Measurements from ENCODE around the gene SMARCB1. TPM values are rescaled to one million over a fixed set of nuclear protein-coding genes. Genes with fewer than 3 reads are reported as not detected.

The SMARCB1 gene
- total RNA-seq, 1 donor from 2014 or later: 21.8 TPM

GRCh38 chr22:23780146-23780748, 6.5 kb upstream of the SMARCB1 start:
- no peak for DNase-seq (ENCODE audit: low read depth in 2 of 2)

DNA sequence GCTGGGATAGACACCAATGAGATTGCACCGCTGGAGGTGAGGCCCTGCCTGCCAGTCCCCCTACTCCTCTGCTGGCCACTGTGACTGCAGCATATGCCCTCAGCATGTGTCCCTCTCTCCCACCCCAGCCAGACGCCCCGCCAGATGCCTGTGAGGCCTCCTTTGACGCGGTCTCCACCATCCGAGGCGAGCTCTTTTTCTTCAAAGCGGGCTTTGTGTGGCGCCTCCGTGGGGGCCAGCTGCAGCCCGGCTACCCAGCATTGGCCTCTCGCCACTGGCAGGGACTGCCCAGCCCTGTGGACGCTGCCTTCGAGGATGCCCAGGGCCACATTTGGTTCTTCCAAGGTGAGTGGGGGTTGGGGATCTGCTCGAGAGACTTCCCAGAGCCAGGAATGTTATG, 5.7 kb upstream of the SMARCB1 start:
- DNase-seq (ENCODE audit: low read depth in 2 of 2): no peak

- DNase-seq (ENCODE audit: low read depth in 2 of 2): no peak
These were observed 5.1 kb upstream of the SMARCB1 start for GRCh38 chr22:23781511-23782183.

DNA sequence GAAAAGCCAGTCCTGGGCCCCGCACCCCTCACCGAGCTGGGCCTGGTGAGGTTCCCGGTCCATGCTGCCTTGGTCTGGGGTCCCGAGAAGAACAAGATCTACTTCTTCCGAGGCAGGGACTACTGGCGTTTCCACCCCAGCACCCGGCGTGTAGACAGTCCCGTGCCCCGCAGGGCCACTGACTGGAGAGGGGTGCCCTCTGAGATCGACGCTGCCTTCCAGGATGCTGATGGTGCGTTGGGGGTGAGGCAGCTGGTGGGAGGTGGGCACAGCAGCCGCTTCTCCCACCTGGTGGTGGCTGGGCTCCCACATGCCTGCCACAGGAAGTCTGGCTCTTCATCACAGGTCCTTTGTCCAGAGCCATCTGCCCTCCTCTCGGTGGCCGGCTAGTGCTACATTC, 4.5 kb upstream of the SMARCB1 start:
- no peak for DNase-seq (ENCODE audit: low read depth in 2 of 2)

DNA sequence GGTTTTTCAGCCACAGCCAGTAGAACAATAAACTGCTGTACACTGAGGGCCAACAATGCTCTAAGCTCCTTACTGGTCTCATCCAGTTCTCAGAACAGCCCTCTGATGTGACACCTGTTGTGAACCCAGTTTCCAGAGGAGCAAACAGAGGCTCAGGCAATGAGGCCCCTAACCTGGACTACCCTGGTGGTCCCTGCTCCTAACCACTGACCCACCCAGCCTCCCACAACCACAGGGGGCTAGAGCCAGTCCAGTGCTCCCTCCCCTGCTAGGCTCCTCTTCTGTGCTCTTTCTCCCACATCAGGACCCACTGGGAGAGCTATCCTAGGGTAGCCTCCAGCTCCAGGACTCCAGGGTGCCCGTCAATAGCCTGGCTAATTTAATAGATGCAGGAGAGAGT, 4.1 kb upstream of the SMARCB1 start:
- no peak for DNase-seq (ENCODE audit: low read depth in 2 of 2)

- DNase-seq (ENCODE audit: low read depth in 2 of 2): no peak
These were observed 3.3 kb upstream of the SMARCB1 start for GRCh38 chr22:23783265-23784150.

DNA sequence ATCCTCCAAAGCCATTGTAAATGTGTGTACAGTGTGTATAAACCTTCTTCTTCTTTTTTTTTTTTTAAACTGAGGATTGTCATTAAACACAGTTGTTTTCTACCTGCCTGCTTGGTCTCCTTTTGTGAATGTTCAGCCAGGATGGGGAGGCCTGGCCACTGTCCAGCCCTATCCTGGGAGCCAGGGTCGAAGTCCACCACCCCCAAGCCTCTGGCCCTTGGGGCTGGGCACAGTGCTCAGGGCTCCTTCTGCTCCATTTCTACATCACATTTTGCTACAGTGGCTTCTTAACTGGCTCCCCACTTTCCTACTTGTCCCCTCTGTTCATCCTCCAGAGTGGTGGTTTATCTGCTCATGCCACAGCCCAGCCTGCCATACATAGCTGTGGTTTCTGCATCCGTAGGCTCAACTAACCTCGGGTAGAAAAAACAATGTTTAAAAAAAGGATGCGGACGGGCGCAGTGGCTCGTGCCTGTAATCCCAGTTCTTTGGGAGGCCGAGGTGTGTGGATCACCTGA, 2.5 kb upstream of the SMARCB1 start:
- no peak for DNase-seq (ENCODE audit: low read depth in 2 of 2)

GRCh38 chr22:23786261-23786710, 480 bp upstream of the SMARCB1 start:
- DNase-seq (ENCODE audit: low read depth in 2 of 2): no peak

DNA sequence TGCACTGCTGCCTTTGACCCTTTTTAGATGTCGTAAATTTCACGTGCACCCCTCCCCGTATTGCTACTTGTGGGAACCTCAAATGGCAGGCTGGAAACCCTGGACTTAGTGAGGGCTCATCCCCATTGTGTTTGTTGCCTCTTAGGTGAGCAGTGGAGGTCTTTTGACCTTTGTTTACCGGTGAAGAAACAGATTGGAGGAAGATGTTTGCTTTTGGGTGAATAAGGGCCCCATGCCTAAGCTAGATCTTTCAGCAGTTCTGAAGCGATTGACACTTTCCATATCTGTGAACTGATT, 782 bp downstream of the SMARCB1 start:
- DNase-seq (ENCODE audit: low read depth in 2 of 2): no peak

DNA sequence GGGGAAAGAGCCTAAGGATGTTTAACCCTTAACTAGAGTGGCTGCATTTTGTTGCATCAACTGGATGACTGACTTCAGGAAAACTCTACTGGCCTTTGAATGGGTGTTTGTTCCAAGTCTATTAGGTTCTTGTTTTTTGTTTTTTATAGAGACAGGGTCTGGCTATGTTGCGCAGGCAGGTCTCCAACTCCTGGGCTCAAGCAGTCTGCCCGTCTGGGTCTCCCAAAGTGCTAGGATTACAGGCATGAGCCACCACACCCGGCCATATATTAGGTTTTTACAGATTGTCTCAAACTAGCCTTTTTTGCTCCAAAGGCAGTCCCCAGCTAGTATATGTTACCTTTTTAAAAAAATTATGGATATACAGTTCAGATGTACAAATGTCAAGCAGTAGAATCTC, 1.1 kb downstream of the SMARCB1 start:
- no peak for DNase-seq (ENCODE audit: low read depth in 2 of 2)

- DNase-seq (ENCODE audit: low read depth in 2 of 2): no peak
These were observed 2.4 kb downstream of the SMARCB1 start for GRCh38 chr22:23789121-23789520.

DNA sequence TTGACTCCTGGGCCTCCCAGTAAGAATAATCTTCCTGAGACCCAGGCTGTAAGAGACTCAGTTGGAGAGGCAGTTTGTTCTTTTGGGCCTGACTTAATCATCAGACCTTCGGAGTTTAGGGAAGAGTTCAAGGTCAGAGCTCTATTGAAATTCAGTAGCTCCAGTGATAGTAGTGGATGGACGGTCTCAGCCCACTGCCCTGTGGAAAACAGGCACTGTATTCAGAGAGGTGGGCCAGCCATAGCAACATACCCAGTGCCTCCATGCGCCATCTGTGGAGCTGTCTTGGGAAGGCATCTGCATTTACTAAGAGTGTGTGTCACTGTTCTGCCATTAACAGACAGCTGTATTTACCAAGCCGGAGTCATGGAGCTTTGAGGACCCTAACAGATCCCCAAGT, 2.9 kb downstream of the SMARCB1 start:
- peak in 1 of 2 donors; percentile 16 for DNase-seq (ENCODE audit: low read depth in 2 of 2)

- no peak for DNase-seq (ENCODE audit: low read depth in 2 of 2)
These were observed 4.3 kb downstream of the SMARCB1 start for GRCh38 chr22:23790819-23791737.

GRCh38 chr22:23791738-23792645, 5.2 kb downstream of the SMARCB1 start:
- no peak for DNase-seq (ENCODE audit: low read depth in 2 of 2)

- DNase-seq (ENCODE audit: low read depth in 2 of 2): no peak
These were observed 6.6 kb downstream of the SMARCB1 start for GRCh38 chr22:23793326-23793725.

- DNase-seq (ENCODE audit: low read depth in 2 of 2): no peak
These were observed 9.7 kb downstream of the SMARCB1 start for GRCh38 chr22:23796461-23796860.

DNA sequence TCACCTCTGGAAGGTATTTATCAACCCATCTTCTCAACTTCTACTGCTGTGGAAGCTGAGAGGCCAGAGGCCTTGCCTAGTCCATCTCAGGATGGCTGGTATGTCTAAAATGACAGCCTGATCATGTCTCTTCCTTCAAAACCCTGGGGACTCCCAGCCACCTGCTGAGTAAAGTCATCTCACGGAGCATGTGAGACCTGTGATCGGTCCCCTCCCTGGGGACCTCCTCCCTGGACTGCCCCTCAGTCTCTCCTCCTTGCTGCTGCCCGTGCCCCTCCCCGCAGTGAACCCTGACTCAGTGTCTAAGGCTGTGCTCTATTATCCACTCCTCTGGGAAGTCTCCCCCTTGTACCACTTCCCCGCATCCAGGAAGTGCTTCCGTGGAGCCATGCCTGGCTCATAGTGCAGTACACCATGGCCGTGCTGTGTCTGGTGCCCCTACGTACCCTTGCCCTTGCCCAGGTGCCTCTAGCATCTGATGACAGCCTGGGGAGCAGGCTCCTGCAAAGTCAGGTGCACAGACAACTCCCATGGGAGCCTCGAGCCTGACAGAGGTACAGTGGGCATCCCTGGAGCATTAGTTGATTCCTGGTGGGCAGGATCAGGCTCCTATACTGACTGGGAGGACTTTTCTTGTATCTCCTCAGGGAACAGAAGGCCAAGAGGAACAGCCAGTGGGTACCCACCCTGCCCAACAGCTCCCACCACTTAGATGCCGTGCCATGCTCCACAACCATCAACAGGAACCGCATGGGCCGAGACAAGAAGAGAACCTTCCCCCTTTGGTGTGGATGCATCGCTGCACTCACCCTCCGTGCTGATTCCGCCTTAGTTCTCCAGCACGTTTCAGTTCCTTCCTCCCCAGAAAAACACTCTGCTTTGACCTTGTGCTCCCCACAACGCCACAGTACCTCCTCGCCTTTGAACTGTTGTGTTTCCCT, 13.8 kb downstream of the SMARCB1 start:
- DNase-seq (ENCODE audit: low read depth in 2 of 2): no peak

DNA sequence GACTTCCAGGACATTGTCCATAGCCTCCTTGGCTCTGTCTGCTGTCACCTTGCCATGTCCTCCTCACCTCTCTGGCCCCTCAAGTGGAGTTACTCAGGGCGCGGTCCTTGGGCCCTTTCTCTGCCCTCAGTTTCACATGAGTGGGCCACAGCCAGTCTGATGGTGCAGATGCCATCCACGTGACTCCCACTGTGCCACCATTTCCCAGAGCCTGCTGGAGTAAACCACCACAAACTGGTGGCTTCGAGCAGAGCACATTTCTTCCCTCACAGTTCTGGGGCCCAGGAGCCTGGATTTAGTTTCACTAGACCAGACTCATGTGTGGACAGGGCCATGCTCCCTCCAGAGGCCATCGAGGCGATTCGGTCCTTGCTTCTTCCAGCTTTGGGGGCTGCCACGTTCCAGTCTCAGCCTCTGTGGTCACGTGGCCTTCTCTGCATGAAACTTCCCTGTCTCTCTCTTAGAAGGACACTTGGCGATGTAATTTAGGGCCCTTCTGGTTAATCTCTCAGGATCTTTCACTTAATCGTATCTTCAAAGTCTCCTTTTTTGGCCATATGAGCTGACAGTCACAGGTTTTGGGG, 14.6 kb downstream of the SMARCB1 start:
- no peak for DNase-seq (ENCODE audit: low read depth in 2 of 2)

DNA sequence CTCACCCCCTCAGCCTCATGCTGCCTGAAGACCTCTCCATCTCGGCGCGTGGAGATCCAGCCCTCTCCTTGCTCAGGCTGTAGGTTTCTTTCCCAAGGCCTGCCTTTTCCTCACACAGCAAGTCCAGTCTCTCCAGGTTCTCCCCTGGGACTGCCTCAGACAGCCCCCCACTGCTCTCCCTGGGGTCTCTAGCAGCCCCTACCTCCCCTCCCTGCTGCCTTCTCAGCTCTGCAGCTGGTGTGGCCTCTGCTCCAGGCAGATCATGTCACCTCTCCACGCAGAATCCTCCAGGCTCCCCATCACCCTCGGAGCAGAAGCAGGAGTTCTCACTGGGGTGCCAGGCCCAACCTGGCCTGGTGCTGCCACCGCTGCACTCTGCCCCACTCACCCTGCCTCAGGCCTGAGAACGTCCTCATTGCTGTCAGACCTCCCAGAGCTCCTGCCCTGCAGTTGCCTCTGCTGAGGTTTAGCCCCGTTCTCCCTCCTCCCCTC, 15.2 kb downstream of the SMARCB1 start:
- DNase-seq (ENCODE audit: low read depth in 2 of 2): no peak
